H1 (cell line): ENCODE data around the gene DEDD. TPM values are rescaled to one million over a fixed set of nuclear protein-coding genes. Genes with fewer than 3 reads are reported as not detected.

ENCODE experiments used
- CREB1 ChIP-seq: IDR thresholded peaks from 2 replicates; pipeline ENCODE4 v1.6.1; 2012; ENCODE audit warnings: inconsistent platforms
- PHF8 ChIP-seq: fragments of 200-600 bp; sonication (generic); conservative IDR thresholded peaks from 2 replicates; pipeline ENCODE4 v1.7.1; 2012; ENCODE audit warnings: low read depth, mild to moderate bottlenecking, inconsistent platforms, low read length, moderate library complexity
- RAD21 ChIP-seq, 2 experiments: IDR thresholded peaks in 1 of 2; conservative IDR thresholded peaks in 1 of 2; 2 replicates each; pipeline ENCODE4 v1.6.1; 2011; ENCODE audit warnings: low read depth in 2 of 2, low read length in 2 of 2, improper control_type of control experiment in 1 of 2, inconsistent platforms in 1 of 2, mild to moderate bottlenecking in 1 of 2, moderate library complexity in 1 of 2
- polyA plus RNA-seq, 7 experiments: library from polyadenylated mRNA; depleted of rRNA in 3 of 7; stranded (reverse) in 5 of 7; unstranded in 2 of 7; fragments of >200 nt in 5 of 7; fragments of 200-250 nt in 2 of 7; gene quantifications; 1 replicate in 5 of 7; 2 replicates in 1 of 7; 4 replicates in 1 of 7; pipeline versions ENCODE4 v1.2.1 to v1.2.3, GENCODE V29; 2011 to 2013; ENCODE audit warnings: missing spikeins in 2 of 7, mixed read lengths in 2 of 7
- total RNA-seq: library from RNA; stranded (reverse); fragmentation: NEBNext Ultra II Directional; extraction: Animal tissue kit (Norgen Biotek cat#: 25700); gene quantifications from 2 replicates; pipeline ENCODE4 v1.2.1, GENCODE V29; 2021

The DEDD gene
- total and polyA plus RNA-seq, 2 of the 8 experiments (the other 6 are each of a cell fraction or from before 2014, with no cell fraction given) = 42.6 to 55.9 TPM

- no peak for TF ChIP-seq RAD21 (IDR thresholded peaks at IDR 0.05 in 1 of 2, conservative IDR thresholded peaks at IDR 0.05 in 1 of 2; ENCODE audit: low read depth in 2 of 2, low read length in 2 of 2)
- no peak for TF ChIP-seq PHF8
- TF ChIP-seq CREB1 = no peak
- TF ChIP-seq, all 59 proteins: peak for 0
Measured at GRCh38 chr1:161164901-161165610, 32.6 kb upstream of the DEDD start (continued).
